AG09309 (cell line): ENCODE data around the gene GINS1.

ENCODE experiments used
- DNase-seq: peaks from one replicate; pipeline ENCODE4 v3.0.0-alpha.2; 2010; ENCODE audit warnings: low read depth
- H3K4me3 ChIP-seq: 2 replicates; pipeline ENCODE4 v1.5.1; 2011; ENCODE audit warnings: mild to moderate bottlenecking, low read depth, low read length, moderate library complexity; ENCODE audit not compliant: control insufficient read depth
- TF ChIP-seq, protein P1 (sequence below): IDR thresholded peaks from 2 replicates; pipeline ENCODE4 v1.5.1; 2011; ENCODE audit warnings: mild to moderate bottlenecking, low read depth, low read length, inconsistent platforms; ENCODE audit not compliant: insufficient read depth, control insufficient read depth; ENCODE audit errors: missing control alignments

Gene GINS1

DNA sequence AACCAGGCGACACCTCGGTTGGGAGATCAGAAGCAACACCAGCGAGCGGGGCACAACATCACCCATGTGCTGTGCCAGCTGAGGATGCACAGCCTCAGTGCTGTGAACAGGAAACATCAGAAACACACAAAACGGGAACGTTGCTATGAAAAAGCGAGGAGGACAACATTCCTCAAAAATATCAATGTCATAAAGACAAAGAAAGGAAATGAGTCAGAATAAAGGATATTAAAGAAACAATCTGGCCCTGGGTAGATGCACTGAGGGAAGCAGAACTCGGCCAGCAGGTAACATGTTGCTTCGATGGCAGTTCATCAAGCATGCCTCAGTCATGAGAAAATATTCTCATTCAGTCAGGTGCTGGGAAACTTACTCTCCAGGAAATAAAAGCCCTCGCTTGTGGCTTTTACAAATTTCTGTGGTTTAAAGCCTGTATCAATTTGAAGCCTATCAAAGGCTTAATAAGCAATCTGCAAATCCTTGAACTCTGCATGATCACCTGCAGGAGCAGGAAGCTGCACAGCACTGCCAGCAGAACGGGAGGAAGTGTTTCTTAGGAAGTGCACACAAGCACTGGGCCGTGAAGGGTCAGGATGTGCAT lies 77.5 kb downstream of the GINS1 start:
- no peak for DNase-seq
- H3K4me3 ChIP-seq: no peak overlapping the region
- TF ChIP-seq, protein P1, sequence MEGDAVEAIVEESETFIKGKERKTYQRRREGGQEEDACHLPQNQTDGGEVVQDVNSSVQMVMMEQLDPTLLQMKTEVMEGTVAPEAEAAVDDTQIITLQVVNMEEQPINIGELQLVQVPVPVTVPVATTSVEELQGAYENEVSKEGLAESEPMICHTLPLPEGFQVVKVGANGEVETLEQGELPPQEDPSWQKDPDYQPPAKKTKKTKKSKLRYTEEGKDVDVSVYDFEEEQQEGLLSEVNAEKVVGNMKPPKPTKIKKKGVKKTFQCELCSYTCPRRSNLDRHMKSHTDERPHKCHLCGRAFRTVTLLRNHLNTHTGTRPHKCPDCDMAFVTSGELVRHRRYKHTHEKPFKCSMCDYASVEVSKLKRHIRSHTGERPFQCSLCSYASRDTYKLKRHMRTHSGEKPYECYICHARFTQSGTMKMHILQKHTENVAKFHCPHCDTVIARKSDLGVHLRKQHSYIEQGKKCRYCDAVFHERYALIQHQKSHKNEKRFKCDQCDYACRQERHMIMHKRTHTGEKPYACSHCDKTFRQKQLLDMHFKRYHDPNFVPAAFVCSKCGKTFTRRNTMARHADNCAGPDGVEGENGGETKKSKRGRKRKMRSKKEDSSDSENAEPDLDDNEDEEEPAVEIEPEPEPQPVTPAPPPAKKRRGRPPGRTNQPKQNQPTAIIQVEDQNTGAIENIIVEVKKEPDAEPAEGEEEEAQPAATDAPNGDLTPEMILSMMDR: no peak

DNA sequence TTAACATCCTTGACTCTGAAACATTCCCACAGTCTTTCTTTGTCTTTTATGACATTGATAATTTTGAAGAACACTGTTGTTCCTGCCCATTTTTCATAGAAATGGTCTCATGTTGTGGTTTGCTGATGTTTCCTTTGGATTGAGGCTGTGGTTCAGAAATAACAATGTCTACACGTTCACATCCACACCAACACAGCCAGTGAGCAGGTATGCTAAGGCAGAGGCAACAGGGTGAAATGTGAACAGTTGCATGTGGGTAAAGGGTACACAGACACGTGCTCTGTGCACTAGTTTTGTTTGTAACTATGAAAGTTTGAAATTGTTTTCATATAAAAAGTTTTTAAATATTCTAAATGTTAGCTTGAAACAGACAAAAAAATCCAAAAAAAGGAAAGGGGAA lies 78.4 kb downstream of the GINS1 start:
- TF ChIP-seq, protein P1: no peak
- no peak for DNase-seq
- H3K4me3 ChIP-seq: no peak overlapping the region

DNA sequence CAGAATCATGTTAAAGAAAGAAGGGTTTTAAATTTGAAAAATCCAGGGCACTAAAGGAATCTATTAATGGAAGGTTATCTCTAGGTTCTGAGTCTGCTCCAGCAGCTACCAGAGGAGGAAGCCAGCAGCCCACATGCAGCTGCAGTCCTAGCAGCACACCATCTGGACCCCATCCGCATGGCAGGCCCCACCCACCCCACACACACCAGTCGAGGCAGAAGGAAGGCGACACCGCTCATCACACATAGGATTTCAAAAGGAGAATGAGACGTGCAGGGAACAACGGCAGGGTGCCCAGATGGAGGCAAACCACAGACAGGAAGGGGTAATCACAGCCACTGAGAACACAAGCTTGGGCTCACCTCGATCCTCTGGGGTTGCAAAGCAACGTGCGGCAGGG lies 78.9 kb downstream of the GINS1 start:
- TF ChIP-seq, protein P1: no peak
- DNase-seq: no peak
- H3K4me3 ChIP-seq: no peak overlapping the region

DNA sequence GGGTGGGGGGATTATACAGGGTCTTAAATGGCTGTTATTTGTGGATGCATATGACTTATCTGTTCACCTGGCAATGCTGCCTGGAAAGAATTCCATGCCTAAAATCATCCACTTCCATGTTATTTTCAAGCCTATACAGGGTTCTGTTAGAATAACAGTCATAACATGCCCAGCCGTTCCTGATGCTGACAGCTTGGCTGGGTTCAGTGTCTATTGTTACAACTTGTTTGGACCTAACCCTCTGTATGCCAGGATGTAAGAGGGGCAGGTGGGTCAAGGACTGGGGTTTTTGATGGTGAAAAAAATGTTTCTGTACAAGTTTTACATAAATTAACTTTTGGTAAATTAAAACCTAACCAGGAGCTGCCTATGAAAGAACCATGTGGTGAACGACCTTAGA lies 79.8 kb downstream of the GINS1 start:
- no peak for DNase-seq
- H3K4me3 ChIP-seq: no peak overlapping the region
- TF ChIP-seq, protein P1: no peak

DNA sequence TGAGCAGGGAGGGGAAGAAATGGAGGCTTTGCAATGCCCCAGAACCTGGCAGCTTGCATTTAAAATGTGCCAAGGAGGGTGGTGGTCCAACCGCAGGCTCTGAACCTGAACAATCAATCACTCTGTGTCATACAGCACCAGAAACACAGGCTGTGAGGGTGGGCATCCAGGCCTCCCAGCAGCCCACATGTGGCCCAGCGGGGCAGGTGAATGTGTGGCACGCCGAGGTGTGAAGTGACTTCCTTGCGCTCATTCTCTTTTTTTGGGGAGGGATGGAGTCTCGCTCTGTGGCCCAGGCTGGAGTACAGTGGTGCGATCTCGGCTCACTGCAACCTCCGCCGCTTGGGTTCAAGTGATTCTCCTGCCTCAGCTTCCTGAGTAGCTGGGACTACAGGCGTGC lies 80.5 kb downstream of the GINS1 start:
- TF ChIP-seq, protein P1: no peak
- H3K4me3 ChIP-seq: no peak overlapping the region
- no peak for DNase-seq

DNA sequence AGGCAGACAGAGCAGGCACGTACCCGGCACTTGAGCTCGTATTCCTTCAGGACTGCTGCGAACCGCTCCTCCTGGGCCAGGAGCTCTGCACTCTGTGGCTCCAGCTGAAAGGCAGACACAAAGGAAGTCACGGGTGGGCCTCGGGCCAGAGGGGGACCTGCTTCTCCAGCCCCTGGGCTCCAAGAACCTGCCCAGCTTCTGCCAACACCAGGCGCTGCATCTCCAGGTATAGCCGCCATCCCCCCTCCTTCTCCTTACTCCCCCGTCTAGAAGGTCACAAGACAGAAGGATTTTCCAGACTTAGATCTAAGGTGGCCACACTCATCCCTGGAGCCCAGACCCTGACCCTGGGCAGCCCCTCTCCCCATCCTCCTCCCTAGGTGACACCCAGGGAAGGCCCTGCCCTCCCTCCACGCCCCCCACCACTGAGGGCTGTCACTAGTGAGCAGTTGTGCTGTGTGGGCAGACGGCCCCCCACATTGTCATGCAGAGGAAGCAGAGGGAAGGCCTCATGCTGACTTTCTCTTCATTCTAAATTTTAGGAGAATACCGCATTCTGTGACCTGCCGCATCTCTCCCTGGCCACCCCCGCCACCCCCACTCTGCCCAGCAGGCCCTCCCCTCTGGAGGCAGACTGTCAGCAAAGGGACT lies 81.9 kb downstream of the GINS1 start:
- no peak overlapping the region for H3K4me3 ChIP-seq
- no peak for DNase-seq
- TF ChIP-seq, protein P1: no peak
